Measurements from ENCODE around the gene XCR1.

DNA sequence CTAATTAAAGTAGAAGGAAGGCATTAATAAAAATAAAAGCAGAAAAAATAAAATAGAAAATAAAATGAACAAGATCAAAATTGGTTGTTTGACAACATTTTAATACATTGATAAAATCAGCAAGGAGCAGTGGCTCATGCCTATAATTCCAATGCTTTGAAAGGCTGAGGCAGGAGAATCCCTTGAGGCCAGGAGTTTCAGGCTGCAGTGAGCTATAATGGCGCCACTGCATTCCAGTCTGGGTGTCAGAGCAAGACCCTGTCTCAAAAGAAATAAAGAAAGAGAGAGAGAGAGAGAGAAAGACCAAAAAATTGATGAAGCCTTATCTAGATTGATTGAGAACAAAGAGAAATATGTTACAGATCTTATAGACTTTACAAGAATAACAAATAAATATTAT lies 2.1 kb downstream of the XCR1 start:
- TF ChIP-seq, protein P1, sequence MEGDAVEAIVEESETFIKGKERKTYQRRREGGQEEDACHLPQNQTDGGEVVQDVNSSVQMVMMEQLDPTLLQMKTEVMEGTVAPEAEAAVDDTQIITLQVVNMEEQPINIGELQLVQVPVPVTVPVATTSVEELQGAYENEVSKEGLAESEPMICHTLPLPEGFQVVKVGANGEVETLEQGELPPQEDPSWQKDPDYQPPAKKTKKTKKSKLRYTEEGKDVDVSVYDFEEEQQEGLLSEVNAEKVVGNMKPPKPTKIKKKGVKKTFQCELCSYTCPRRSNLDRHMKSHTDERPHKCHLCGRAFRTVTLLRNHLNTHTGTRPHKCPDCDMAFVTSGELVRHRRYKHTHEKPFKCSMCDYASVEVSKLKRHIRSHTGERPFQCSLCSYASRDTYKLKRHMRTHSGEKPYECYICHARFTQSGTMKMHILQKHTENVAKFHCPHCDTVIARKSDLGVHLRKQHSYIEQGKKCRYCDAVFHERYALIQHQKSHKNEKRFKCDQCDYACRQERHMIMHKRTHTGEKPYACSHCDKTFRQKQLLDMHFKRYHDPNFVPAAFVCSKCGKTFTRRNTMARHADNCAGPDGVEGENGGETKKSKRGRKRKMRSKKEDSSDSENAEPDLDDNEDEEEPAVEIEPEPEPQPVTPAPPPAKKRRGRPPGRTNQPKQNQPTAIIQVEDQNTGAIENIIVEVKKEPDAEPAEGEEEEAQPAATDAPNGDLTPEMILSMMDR (IDR thresholded peaks at IDR 0.05 in 8 of 11, conservative IDR thresholded peaks at IDR 0.05 in 3 of 11): no peak
- no peak for TF ChIP-seq POLR2A (IDR thresholded peaks at IDR 0.05)
- no peak for TF ChIP-seq POLR2AphosphoS5 (IDR thresholded peaks at IDR 0.05)
